Endothelial cell of umbilical vein (primary cell): ENCODE measurements around the gene CASKIN1.

Source experiments
- CTCF ChIP-seq, 2 donors: IDR thresholded peaks; 1 replicate in 1 of 2; 2 replicates in 1 of 2; pipeline ENCODE4 v1.5.1; 2011; ENCODE audit warnings: low read length in 2 of 2, mild to moderate bottlenecking in 2 of 2, moderate library complexity in 2 of 2, control low read depth in 1 of 2, inconsistent platforms in 1 of 2, low read depth in 1 of 2; ENCODE audit not compliant: insufficient read depth in 1 of 2; ENCODE audit errors: extremely low read depth in 1 of 2
- EZH2 ChIP-seq: IDR thresholded peaks from 2 replicates; pipeline ENCODE4 v1.6.1; 2012; ENCODE audit warnings: borderline replicate concordance, low read depth, mild to moderate bottlenecking, moderate library complexity, low read length, inconsistent platforms; ENCODE audit not compliant: severe bottlenecking
- GATA2 ChIP-seq: IDR thresholded peaks from 2 replicates; pipeline ENCODE4 v1.7.0; 2011; ENCODE audit warnings: low read depth, mild to moderate bottlenecking, moderate library complexity, mixed read lengths, low read length; ENCODE audit not compliant: insufficient read length, insufficient read depth
- JUN ChIP-seq: IDR thresholded peaks from 2 replicates; pipeline ENCODE4 v1.6.1; 2011; ENCODE audit warnings: borderline replicate concordance, low read depth; ENCODE audit not compliant: insufficient read length, insufficient read depth
- POLR2A ChIP-seq: IDR thresholded peaks from 2 replicates; pipeline ENCODE4 v1.6.1; 2012; ENCODE audit warnings: low read depth, mild to moderate bottlenecking, control low read depth, low read length
- POLR2AphosphoS5 ChIP-seq: IDR thresholded peaks from 2 replicates; pipeline ENCODE4 v1.6.1; 2012; ENCODE audit warnings: low read depth, mild to moderate bottlenecking, control low read depth, low read length, moderate library complexity; ENCODE audit not compliant: insufficient read depth
- TF ChIP-seq, protein P1 (sequence below): IDR thresholded peaks from 2 replicates; pipeline ENCODE4 v1.6.1; 2011; ENCODE audit not compliant: insufficient read depth, insufficient read length

DNA sequence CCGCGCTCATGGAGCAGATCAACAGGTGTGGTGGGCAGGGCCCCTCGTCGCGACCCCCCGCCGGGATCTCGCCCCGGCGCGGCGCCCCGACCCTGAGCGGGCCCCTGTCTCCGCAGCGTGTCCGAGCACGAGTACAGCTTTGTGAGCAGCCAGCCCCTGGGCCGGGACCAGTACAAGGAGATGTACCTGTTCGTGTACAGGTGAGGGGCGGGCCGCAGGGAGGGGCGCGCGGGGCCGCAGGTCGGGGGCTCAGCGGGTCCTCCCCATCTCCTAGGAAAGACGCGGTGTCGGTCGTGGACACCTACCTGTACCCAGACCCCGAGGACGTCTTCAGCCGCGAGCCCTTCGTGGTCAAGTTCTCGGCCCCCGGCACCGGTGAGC, 40.7 kb upstream of the CASKIN1 start:
- TF ChIP-seq CTCF (IDR thresholded peaks at IDR 0.05; ENCODE audit: extremely low read depth in 1 of 2, insufficient read depth in 1 of 2, low read depth in 1 of 2, low read length in 2 of 2) (no peak), POLR2AphosphoS5 (no peak), POLR2A (no peak), GATA2 (no peak), EZH2 (peak; percentile 84), JUN (no peak)
- TF ChIP-seq, protein P1, sequence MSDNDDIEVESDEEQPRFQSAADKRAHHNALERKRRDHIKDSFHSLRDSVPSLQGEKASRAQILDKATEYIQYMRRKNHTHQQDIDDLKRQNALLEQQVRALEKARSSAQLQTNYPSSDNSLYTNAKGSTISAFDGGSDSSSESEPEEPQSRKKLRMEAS = no peak
